Neuronal stem cell (in vitro differentiated cells): Measurements from ENCODE around the gene IL36A.

Experiments
- DNase-seq: peaks from one replicate; pipeline ENCODE4 v3.0.0-alpha.2; 2013; ENCODE audit warnings: low spot score
- H2AFZ ChIP-seq: one replicate; pipeline ENCODE4 v1.6.1; 2013; ENCODE audit warnings: mild to moderate bottlenecking, low read length, inconsistent platforms
- H2AK5ac ChIP-seq: 2 replicates; pipeline ENCODE4 v1.6.1; 2013; ENCODE audit warnings: low read depth, mild to moderate bottlenecking, inconsistent platforms, low read length, moderate library complexity, mixed read lengths
- H2BK120ac ChIP-seq: 2 replicates; pipeline ENCODE4 v1.6.1; 2013; ENCODE audit warnings: low read depth, mild to moderate bottlenecking, inconsistent platforms, low read length, moderate library complexity, mixed read lengths
- H2BK12ac ChIP-seq: one replicate; pipeline ENCODE4 v1.6.1; 2013; ENCODE audit warnings: low read length, inconsistent platforms
- H2BK15ac ChIP-seq: 2 replicates; pipeline ENCODE4 v1.6.1; 2013; ENCODE audit warnings: mild to moderate bottlenecking, low read length, inconsistent platforms, mixed read lengths
- H2BK5ac ChIP-seq: one replicate; pipeline ENCODE4 v1.6.1; 2013; ENCODE audit warnings: inconsistent platforms, mild to moderate bottlenecking, low read length, moderate library complexity
- H3K14ac ChIP-seq: one replicate; pipeline ENCODE4 v1.6.1; 2013; ENCODE audit warnings: low read length, inconsistent platforms
- H3K18ac ChIP-seq: 2 replicates; pipeline ENCODE4 v1.6.1; 2013; ENCODE audit warnings: low read length, inconsistent platforms
- H3K23ac ChIP-seq: 2 replicates; pipeline ENCODE4 v1.6.1; 2013; ENCODE audit warnings: low read depth, mild to moderate bottlenecking, mixed read lengths, low read length, inconsistent platforms; ENCODE audit not compliant: poor library complexity
- H3K27ac ChIP-seq: replicated peaks from 3 replicates; pipeline ENCODE4 v1.5.1; 2013; ENCODE audit warnings: low read length, inconsistent platforms
- H3K27me3 ChIP-seq, 3 experiments: 2 replicates each; pipeline ENCODE4 v1.6.1; 2013; ENCODE audit warnings: low read length in 3 of 3, mild to moderate bottlenecking in 2 of 3, inconsistent platforms in 1 of 3, low read depth in 1 of 3, mixed read lengths in 1 of 3, moderate library complexity in 1 of 3; ENCODE audit not compliant: control insufficient read depth in 3 of 3, insufficient read depth in 3 of 3
- H3K36me3 ChIP-seq, 2 donors: replicated peaks in 1 of 2; 2 replicates each; pipeline ENCODE4 v1.6.1; 2013; ENCODE audit warnings: low read length in 2 of 2; ENCODE audit not compliant: control insufficient read depth in 2 of 2, insufficient read depth in 2 of 2
- H3K4ac ChIP-seq: 2 replicates; pipeline ENCODE4 v1.6.1; 2013; ENCODE audit warnings: inconsistent platforms, mild to moderate bottlenecking, low read length, moderate library complexity
- H3K4me1 ChIP-seq, 2 donors: 1 replicate in 1 of 2; 2 replicates in 1 of 2; pipeline ENCODE4 v1.6.1; 2013; ENCODE audit warnings: low read length in 2 of 2, low read depth in 1 of 2; ENCODE audit not compliant: control insufficient read depth in 2 of 2, insufficient read depth in 1 of 2
- H3K4me2 ChIP-seq: one replicate; pipeline ENCODE4 v1.6.1; 2013; ENCODE audit warnings: mild to moderate bottlenecking, low read length, inconsistent platforms; ENCODE audit not compliant: insufficient read depth, poor library complexity, severe bottlenecking
- H3K4me3 ChIP-seq, 2 donors: 2 replicates each; pipeline ENCODE4 v1.5.1; 2013; ENCODE audit warnings: low read length in 2 of 2, mild to moderate bottlenecking in 2 of 2, inconsistent platforms in 1 of 2, moderate library complexity in 1 of 2
- H3K79me1 ChIP-seq: one replicate; pipeline ENCODE4 v1.6.1; 2013; ENCODE audit warnings: low read depth, mild to moderate bottlenecking, inconsistent platforms, low read length, moderate library complexity
- H3K9ac ChIP-seq: one replicate; pipeline ENCODE4 v1.6.1; 2013; ENCODE audit warnings: mild to moderate bottlenecking, low read depth, low read length, inconsistent platforms; ENCODE audit not compliant: poor library complexity
- H3K9me3 ChIP-seq, 2 donors: replicated peaks in 1 of 2; 2 replicates each; pipeline versions ENCODE3 to v1.6.1; 2013; ENCODE audit warnings: low read length in 2 of 2, mild to moderate bottlenecking in 2 of 2, inconsistent platforms in 1 of 2, low read depth in 1 of 2, mixed read lengths in 1 of 2, moderate library complexity in 1 of 2; ENCODE audit not compliant: control insufficient read depth in 2 of 2, insufficient read depth in 1 of 2
- H4K8ac ChIP-seq: one replicate; pipeline ENCODE4 v1.6.1; 2013; ENCODE audit warnings: low read depth, mild to moderate bottlenecking, inconsistent platforms, low read length, moderate library complexity
- H4K91ac ChIP-seq: one replicate; pipeline ENCODE4 v1.6.1; 2013; ENCODE audit warnings: low read length, low read depth, mild to moderate bottlenecking, inconsistent platforms; ENCODE audit not compliant: poor library complexity
- WGBS, 2 donors: extraction: QIAGEN DNeasy Blood & Tissue Kit; methylation state at CpG; one replicate each; pipeline ENCODE4 v1.1.7; 2013; ENCODE audit warnings: missing lambda C conversion rate in 2 of 2, mixed read lengths in 1 of 2; ENCODE audit not compliant: insufficient read length in 2 of 2, insufficient replicate concordance in 1 of 2; ENCODE audit errors: extremely low coverage in 2 of 2; 5-methylcytosine and 5-hydroxymethylcytosine counted together

Gene IL36A

DNA sequence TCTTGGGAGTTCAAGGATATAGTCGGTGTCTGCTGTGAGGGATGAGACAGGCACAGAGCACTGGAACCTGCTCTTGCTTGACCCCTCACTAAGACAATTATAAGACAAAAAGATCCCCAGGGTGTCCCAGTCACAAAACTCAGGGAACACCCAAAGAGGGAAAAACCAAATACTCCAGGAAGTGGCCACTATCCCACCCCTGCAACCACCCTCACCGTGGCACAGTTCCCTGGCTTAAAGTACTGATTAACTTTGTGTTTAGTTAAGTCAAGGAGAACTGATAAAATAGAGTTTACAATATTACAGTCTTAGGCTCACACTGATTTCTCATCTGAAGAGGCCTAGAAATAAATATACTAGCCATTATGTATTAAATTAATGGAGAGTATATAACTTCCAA is 33.9 kb downstream of the IL36A start:
- no peak overlapping the region for H4K91ac ChIP-seq
- no peak overlapping the region for H2AFZ ChIP-seq
- WGBS, 2 donors: no CpG with 5 or more reads among the region's 2 CpGs
- no peak overlapping the region for H3K23ac ChIP-seq
- no peak overlapping the region for H2BK15ac ChIP-seq
- H3K4me3 ChIP-seq: no peak overlapping the region
- H3K27me3 ChIP-seq: peaks cover 0 to 9% (median 0%) of the 10 kb centered on the region in 3 experiments
- no peak for DNase-seq
- no peaks in the 10 kb centered on the region for H3K79me1 ChIP-seq
- no peak overlapping the region for H2BK5ac ChIP-seq
- no peak overlapping the region for H3K18ac ChIP-seq
- H2AK5ac ChIP-seq: no peak overlapping the region
- H3K36me3 ChIP-seq: no peaks in the 10 kb centered on the region
- no peak overlapping the region for H2BK120ac ChIP-seq
- no peak overlapping the region for H3K14ac ChIP-seq
- H3K9me3 ChIP-seq: no peaks in the 10 kb centered on the region
- H4K8ac ChIP-seq: no peak overlapping the region
- H3K4me2 ChIP-seq: no peak overlapping the region
- no peak overlapping the region for H2BK12ac ChIP-seq
- H3K27ac ChIP-seq: no peak overlapping the region
- H3K9ac ChIP-seq: no peak overlapping the region
- H3K4ac ChIP-seq: no peak overlapping the region
- no peaks in the 10 kb centered on the region for H3K4me1 ChIP-seq

DNA sequence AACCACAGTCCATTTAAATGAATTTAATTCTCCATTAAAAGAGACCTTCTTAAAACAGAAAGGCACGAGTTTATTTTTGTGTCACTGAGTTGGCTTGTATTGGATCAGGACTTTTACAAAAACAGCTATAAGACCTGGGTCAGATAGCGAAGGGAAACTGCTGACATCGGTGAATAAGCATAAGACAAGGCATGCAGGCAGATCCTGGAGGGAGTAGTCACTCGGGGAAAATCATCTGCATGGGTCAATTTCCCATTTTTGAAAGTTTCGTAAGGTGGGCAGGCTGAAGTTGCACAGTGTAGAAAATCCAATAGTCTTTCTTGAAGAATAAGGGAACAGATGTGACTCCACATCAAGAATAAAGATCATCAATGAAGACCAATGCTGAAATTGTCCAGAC is 34.5 kb downstream of the IL36A start:
- Histone ChIP-seq H3K18ac (no peak overlapping the region), H3K14ac (no peak overlapping the region), H3K27me3 (peaks cover 0 to 9% (median 0%) of the 10 kb centered on the region in 3 experiments), H4K8ac (no peak overlapping the region), H2AFZ (no peak overlapping the region), H3K36me3 (no peaks in the 10 kb centered on the region), H3K4me3 (no peak overlapping the region), H3K4me1 (no peaks in the 10 kb centered on the region), H3K79me1 (no peaks in the 10 kb centered on the region), H3K27ac (no peak overlapping the region), H2BK15ac (no peak overlapping the region), H2BK5ac (no peak overlapping the region), H3K23ac (no peak overlapping the region), H4K91ac (no peak overlapping the region), H2BK12ac (no peak overlapping the region), H3K9ac (no peak overlapping the region), H3K4me2 (no peak overlapping the region), H3K9me3 (no peaks in the 10 kb centered on the region), H3K4ac (no peak overlapping the region), H2BK120ac (no peak overlapping the region), H2AK5ac (no peak overlapping the region)
- WGBS, 2 donors: no CpG with 5 or more reads among the region's 5 CpGs
- no peak for DNase-seq

DNA sequence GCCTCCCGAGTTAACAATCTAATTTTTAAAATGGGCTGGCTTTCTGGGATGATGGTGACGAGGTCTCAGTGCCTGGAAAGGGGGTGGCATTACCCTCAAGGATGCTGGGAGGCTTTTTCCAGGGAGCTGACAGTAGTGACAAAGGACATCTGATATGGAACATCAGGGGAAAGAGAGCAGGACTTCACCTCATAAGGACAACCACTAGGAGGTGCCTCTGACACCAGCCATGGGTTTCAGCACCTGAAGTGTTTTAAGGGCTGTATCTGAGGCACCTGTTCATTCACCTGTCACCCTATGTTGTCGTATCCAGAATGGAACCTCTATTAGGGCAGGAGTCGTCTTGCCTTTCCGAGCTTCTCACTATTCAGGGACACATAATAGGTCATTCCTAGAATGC is 36.6 kb downstream of the IL36A start:
- Histone ChIP-seq H3K4ac (no peak overlapping the region), H2AK5ac (no peak overlapping the region), H3K79me1 (no peaks in the 10 kb centered on the region), H4K8ac (no peak overlapping the region), H3K9me3 (no peaks in the 10 kb centered on the region), H3K14ac (no peak overlapping the region), H3K9ac (no peak overlapping the region), H3K4me2 (no peak overlapping the region), H3K27ac (no peak overlapping the region), H4K91ac (no peak overlapping the region), H2BK12ac (no peak overlapping the region), H3K4me3 (no peak overlapping the region), H2BK5ac (no peak overlapping the region), H3K18ac (no peak overlapping the region), H3K27me3 (peaks cover 0 to 8% (median 0%) of the 10 kb centered on the region in 3 experiments), H3K36me3 (no peaks in the 10 kb centered on the region), H2BK120ac (no peak overlapping the region), H3K4me1 (no peaks in the 10 kb centered on the region), H2BK15ac (no peak overlapping the region), H3K23ac (no peak overlapping the region), H2AFZ (no peak overlapping the region)
- no peak for DNase-seq
- no CpG with 5 or more reads among the region's 5 CpGs for whole genome bisulfite sequencing, 2 donors

DNA sequence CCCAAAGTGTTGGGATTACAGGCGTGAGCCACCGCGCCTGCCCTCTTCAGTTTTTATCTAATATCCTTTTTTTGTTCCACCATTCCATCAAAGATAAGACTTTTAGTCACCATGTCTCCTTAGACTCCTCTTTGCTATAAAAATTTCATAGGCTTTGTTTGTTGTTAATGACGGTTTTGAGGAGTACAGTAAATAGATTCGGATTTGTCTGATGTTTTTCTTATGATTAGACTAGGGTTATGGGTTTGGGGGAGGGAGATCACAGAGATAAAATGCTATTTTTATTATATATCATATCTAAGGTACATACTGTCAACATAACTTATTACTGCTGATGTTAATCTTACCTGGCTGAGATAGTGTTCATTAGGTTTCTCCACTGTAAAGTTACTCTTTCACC is 41.2 kb downstream of the IL36A start:
- no peak overlapping the region for H4K8ac ChIP-seq
- WGBS, 2 donors: no CpG with 5 or more reads among the region's 5 CpGs
- H2BK12ac ChIP-seq: no peak overlapping the region
- no peak overlapping the region for H3K14ac ChIP-seq
- H3K4me1 ChIP-seq: no peaks in the 10 kb centered on the region
- no peak overlapping the region for H3K9ac ChIP-seq
- H3K9me3 ChIP-seq: peaks cover 0 to 2% of the 10 kb centered on the region in 2 donors
- no peak overlapping the region for H3K4me3 ChIP-seq
- no peaks in the 10 kb centered on the region for H3K36me3 ChIP-seq
- no peak overlapping the region for H2BK120ac ChIP-seq
- no peak overlapping the region for H2BK15ac ChIP-seq
- H2BK5ac ChIP-seq: no peak overlapping the region
- H3K4me2 ChIP-seq: no peak overlapping the region
- no peaks in the 10 kb centered on the region for H3K79me1 ChIP-seq
- no peak for DNase-seq
- H3K27ac ChIP-seq: no peak overlapping the region
- H3K27me3 ChIP-seq: no peaks in the 10 kb centered on the region
- H3K23ac ChIP-seq: no peak overlapping the region
- H4K91ac ChIP-seq: no peak overlapping the region
- no peak overlapping the region for H3K4ac ChIP-seq
- no peak overlapping the region for H2AK5ac ChIP-seq
- H2AFZ ChIP-seq: no peak overlapping the region
- H3K18ac ChIP-seq: no peak overlapping the region
